NCI-H1436 (cell line): ENCODE measurements around the gene COL4A2.
"Not testable (repeated sequence)": the region's sequence is repeated elsewhere in the genome, so short reads cannot be mapped to it uniquely, and the experiment has no call there.

Experiments
- DNase-seq: peaks from one replicate; lab custom pipeline; 2025; lab: John Stamatoyannopoulos, UW

The COL4A2 gene

GRCh38 chr13:110307767-110308655 is 927 bp downstream of the COL4A2 start:
- no peak for DNase-seq

- DNase-seq, result no peak
These were observed 1.7 kb downstream of the COL4A2 start for GRCh38 chr13:110308656-110309359.

GRCh38 chr13:110309661-110310524 is 2.8 kb downstream of the COL4A2 start:
- DNase-seq, result no peak

GRCh38 chr13:110310541-110311442 is 3.7 kb downstream of the COL4A2 start:
- DNase-seq, result no peak

- no peak for DNase-seq
These were observed 4.6 kb downstream of the COL4A2 start for GRCh38 chr13:110311443-110312338.

- DNase-seq, result no peak
These were observed 5.4 kb downstream of the COL4A2 start for GRCh38 chr13:110312339-110313031.

- DNase-seq, result not testable (repeated sequence)
These were observed 6.2 kb downstream of the COL4A2 start for GRCh38 chr13:110313261-110313660.

GRCh38 chr13:110313733-110314132 is 6.6 kb downstream of the COL4A2 start:
- DNase-seq, result not testable (repeated sequence)

GRCh38 chr13:110314516-110315245 is 7.6 kb downstream of the COL4A2 start:
- DNase-seq, result no peak

GRCh38 chr13:110316196-110316595 is 9.1 kb downstream of the COL4A2 start:
- no peak for DNase-seq

GRCh38 chr13:110317093-110317492 is 10.0 kb downstream of the COL4A2 start:
- DNase-seq, result no peak

- DNase-seq, result no peak
These were observed 10.6 kb downstream of the COL4A2 start for GRCh38 chr13:110317496-110318195.

- no peak for DNase-seq
These were observed 11.8 kb downstream of the COL4A2 start for GRCh38 chr13:110318920-110319319.

GRCh38 chr13:110319397-110319773 is 12.3 kb downstream of the COL4A2 start:
- no peak for DNase-seq

GRCh38 chr13:110319774-110320509 is 12.9 kb downstream of the COL4A2 start:
- no peak for DNase-seq

- no peak for DNase-seq
These were observed 13.6 kb downstream of the COL4A2 start for GRCh38 chr13:110320645-110321044.

- DNase-seq, result not testable (repeated sequence)
These were observed 14.5 kb downstream of the COL4A2 start for GRCh38 chr13:110321573-110321972.
